PC-9 (cell line): ENCODE measurements around the gene FCGR2B. TPM values are rescaled to one million over a fixed set of nuclear protein-coding genes. Genes with fewer than 3 reads are reported as not detected.
"Not testable (repeated sequence)": the region's sequence is repeated elsewhere in the genome, so short reads cannot be mapped to it uniquely, and the experiment has no call there.

ENCODE experiments used
- BruUV-seq: library from RNA; stranded (reverse); fragments of 400-500 nt; replicated peaks from 2 replicates; lab custom pipeline; 2021; lab: Mats Ljungman, UMichigan
- CTCF ChIA-PET: fragments of 300-600 bp; sonication (Branson Sonifier 250); formaldehyde crosslinking; loops from one replicate; lab custom pipeline; 2022; ENCODE audit warnings: antibody characterized with exemption; lab: Charles Lee
- POLR2A ChIA-PET: fragments of 300-600 bp; sonication (Branson Sonifier 250); formaldehyde crosslinking; loops from one replicate; lab custom pipeline; 2022; ENCODE audit warnings: antibody characterized with exemption; ENCODE audit not compliant: unreplicated experiment; lab: Charles Lee
- DNase-seq, 2 experiments: peaks; one replicate each; pipeline versions ENCODE4 v3.0.0 to v3.0.0-alpha.2; 2015 to 2022; ENCODE audit warnings: mixed read lengths in 1 of 2
- H2AFZ ChIP-seq: fragments of 200-600 bp; sonication (generic); 2 replicates; pipeline ENCODE4 v1.8.1; 2017; ENCODE audit warnings: antibody characterized with exemption
- H3F3A ChIP-seq: fragments of 200-600 bp; sonication (generic); 2 replicates; pipeline ENCODE4 v1.8.1; 2017; ENCODE audit warnings: antibody characterized with exemption, mild to moderate bottlenecking, low read depth; ENCODE audit not compliant: insufficient read depth
- H3K27ac ChIP-seq: fragments of 200-600 bp; sonication (generic); 2 replicates; pipeline ENCODE4 v1.6.1; 2016; ENCODE audit warnings: mixed run types
- H3K27me3 ChIP-seq: fragments of 200-600 bp; sonication (generic); 2 replicates; pipeline ENCODE4 v1.6.1; 2016; ENCODE audit warnings: low read depth, mixed run types; ENCODE audit not compliant: insufficient read depth
- H3K36me3 ChIP-seq: fragments of 200-600 bp; sonication (generic); 2 replicates; pipeline ENCODE4 v1.6.1; 2016; ENCODE audit warnings: low read depth, mixed run types
- H3K4me1 ChIP-seq: fragments of 200-600 bp; sonication (generic); replicated peaks from 2 replicates; pipeline ENCODE4 v1.6.1; 2016; ENCODE audit warnings: mixed run types; ENCODE audit not compliant: insufficient read depth
- H3K4me2 ChIP-seq: fragments of 200-600 bp; sonication (generic); 2 replicates; pipeline ENCODE4 v1.6.1; 2017; ENCODE audit warnings: mixed run types
- H3K4me3 ChIP-seq: fragments of 200-600 bp; sonication (generic); 2 replicates; pipeline ENCODE4 v1.6.1; 2016; ENCODE audit warnings: mixed run types
- H3K79me2 ChIP-seq: fragments of 200-600 bp; sonication (generic); 2 replicates; pipeline ENCODE4 v1.6.1; 2017; ENCODE audit warnings: low read depth, mixed run types
- H3K9me2 ChIP-seq: fragments of 200-600 bp; sonication (generic); 2 replicates; pipeline ENCODE4 v1.8.1; 2017; ENCODE audit warnings: mild to moderate bottlenecking; ENCODE audit not compliant: insufficient read depth
- H3K9me3 ChIP-seq: fragments of 200-600 bp; sonication (generic); 2 replicates; pipeline ENCODE4 v1.8.1; 2016; ENCODE audit warnings: low read depth; ENCODE audit not compliant: insufficient read depth
- H4K20me1 ChIP-seq: fragments of 200-600 bp; sonication (generic); 2 replicates; pipeline ENCODE4 v1.8.1; 2017; ENCODE audit not compliant: insufficient read depth
- CTCF ChIP-seq: fragments of 200-600 bp; sonication (generic); conservative IDR thresholded peaks from 2 replicates; pipeline ENCODE4 v1.6.1; 2017; ENCODE audit warnings: mixed run types, antibody characterized with exemption, mild to moderate bottlenecking, moderate library complexity
- intact Hi-C: fragments of 100-400 bp; cut with micrococcal nuclease; formaldehyde crosslinking; loops from one replicate; pipeline ENCODE4 v1.10.0; 2022; ENCODE audit not compliant: unreplicated experiment
- total RNA-seq: library from RNA; stranded (reverse); gene quantifications from 2 replicates; pipeline ENCODE4 v1.2.3, GENCODE V29; 2021

Gene FCGR2B
- total RNA-seq, 1 experiment from 2014 or later = not detected

- H2AFZ ChIP-seq, CTCF ChIA-PET, POLR2A ChIA-PET, H3K36me3 ChIP-seq, BruUV-seq, H3K9me3 ChIP-seq, H3K4me3 ChIP-seq, H3K4me2 ChIP-seq, intact Hi-C loops, H4K20me1 ChIP-seq, H3K27me3 ChIP-seq, DNase-seq, H3F3A ChIP-seq, H3K9me2 ChIP-seq, H3K4me1 ChIP-seq, H3K27ac ChIP-seq, H3K79me2 ChIP-seq: not testable (repeated sequence)
Measured at GRCh38 chr1:161636189-161636782, 26.7 kb upstream of the FCGR2B start.

GRCh38 chr1:161636976-161637375 is 26.0 kb upstream of the FCGR2B start:
- H3K9me2 ChIP-seq, POLR2A ChIA-PET, intact Hi-C loops, BruUV-seq, H4K20me1 ChIP-seq, H3K4me1 ChIP-seq, H3K4me2 ChIP-seq, H3K27me3 ChIP-seq, DNase-seq, H3K79me2 ChIP-seq, CTCF ChIA-PET, H2AFZ ChIP-seq, H3K27ac ChIP-seq, H3K4me3 ChIP-seq, H3F3A ChIP-seq, H3K9me3 ChIP-seq, H3K36me3 ChIP-seq: not testable (repeated sequence)

GRCh38 chr1:161638251-161638993 is 24.5 kb upstream of the FCGR2B start:
- H3K36me3 ChIP-seq, H3K9me3 ChIP-seq, H2AFZ ChIP-seq, H3F3A ChIP-seq, H3K4me3 ChIP-seq, intact Hi-C loops, H3K27ac ChIP-seq, H3K9me2 ChIP-seq, CTCF ChIA-PET, H3K27me3 ChIP-seq, H3K4me2 ChIP-seq, DNase-seq, POLR2A ChIA-PET, H3K79me2 ChIP-seq, H4K20me1 ChIP-seq, BruUV-seq, H3K4me1 ChIP-seq: not testable (repeated sequence)

GRCh38 chr1:161639203-161639602 is 23.7 kb upstream of the FCGR2B start:
- H3K4me3 ChIP-seq, H3K9me3 ChIP-seq, POLR2A ChIA-PET, H3K4me2 ChIP-seq, H3K4me1 ChIP-seq, BruUV-seq, H3F3A ChIP-seq, CTCF ChIA-PET, H3K36me3 ChIP-seq, H3K79me2 ChIP-seq, H4K20me1 ChIP-seq, H3K27me3 ChIP-seq, DNase-seq, intact Hi-C loops, H2AFZ ChIP-seq, H3K9me2 ChIP-seq, H3K27ac ChIP-seq: not testable (repeated sequence)

- H3K79me2 ChIP-seq, POLR2A ChIA-PET, intact Hi-C loops, CTCF ChIA-PET, H3K9me3 ChIP-seq, H3K4me1 ChIP-seq, H3K36me3 ChIP-seq, H3K9me2 ChIP-seq, H4K20me1 ChIP-seq, H3F3A ChIP-seq, H3K27me3 ChIP-seq, H3K4me3 ChIP-seq, BruUV-seq, H2AFZ ChIP-seq: not testable (repeated sequence)
- TF ChIP-seq CTCF = peak; percentile 55
- peak in 1 of 2 experiments; percentile 83 for DNase-seq
- H3K4me2 ChIP-seq = 0 out of 2 replicates have a peak overlapping the region, but pooled peaks have one; percentile 1
- H3K27ac ChIP-seq = peak overlapping the region; percentile 63; the same call in 1 of the 2 replicates
Measured at GRCh38 chr1:161642697-161643096, 20.2 kb upstream of the FCGR2B start.

GRCh38 chr1:161643481-161644208 is 19.3 kb upstream of the FCGR2B start:
- POLR2A ChIA-PET, H3F3A ChIP-seq, H2AFZ ChIP-seq, intact Hi-C loops, H3K4me3 ChIP-seq, BruUV-seq, H3K9me3 ChIP-seq, H3K27ac ChIP-seq, H4K20me1 ChIP-seq, H3K36me3 ChIP-seq, H3K27me3 ChIP-seq, H3K79me2 ChIP-seq, H3K4me1 ChIP-seq, DNase-seq, H3K4me2 ChIP-seq, H3K9me2 ChIP-seq, CTCF ChIA-PET: not testable (repeated sequence)
